ENCODE data around the gene USHBP1.

- TF ChIP-seq, protein P1, sequence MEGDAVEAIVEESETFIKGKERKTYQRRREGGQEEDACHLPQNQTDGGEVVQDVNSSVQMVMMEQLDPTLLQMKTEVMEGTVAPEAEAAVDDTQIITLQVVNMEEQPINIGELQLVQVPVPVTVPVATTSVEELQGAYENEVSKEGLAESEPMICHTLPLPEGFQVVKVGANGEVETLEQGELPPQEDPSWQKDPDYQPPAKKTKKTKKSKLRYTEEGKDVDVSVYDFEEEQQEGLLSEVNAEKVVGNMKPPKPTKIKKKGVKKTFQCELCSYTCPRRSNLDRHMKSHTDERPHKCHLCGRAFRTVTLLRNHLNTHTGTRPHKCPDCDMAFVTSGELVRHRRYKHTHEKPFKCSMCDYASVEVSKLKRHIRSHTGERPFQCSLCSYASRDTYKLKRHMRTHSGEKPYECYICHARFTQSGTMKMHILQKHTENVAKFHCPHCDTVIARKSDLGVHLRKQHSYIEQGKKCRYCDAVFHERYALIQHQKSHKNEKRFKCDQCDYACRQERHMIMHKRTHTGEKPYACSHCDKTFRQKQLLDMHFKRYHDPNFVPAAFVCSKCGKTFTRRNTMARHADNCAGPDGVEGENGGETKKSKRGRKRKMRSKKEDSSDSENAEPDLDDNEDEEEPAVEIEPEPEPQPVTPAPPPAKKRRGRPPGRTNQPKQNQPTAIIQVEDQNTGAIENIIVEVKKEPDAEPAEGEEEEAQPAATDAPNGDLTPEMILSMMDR (IDR thresholded peaks at IDR 0.05; ENCODE audit: low read length) = no peak
- TF ChIP-seq EZH2 (IDR thresholded peaks at IDR 0.05; ENCODE audit: borderline replicate concordance, low read length) = no peak
These were observed 32.3 kb downstream of the USHBP1 start for GRCh38 chr19:17232258-17232657.

Data from OCI-LY1 (cell line).